ENCODE results near the gene LRCH1.

GRCh38 chr13:46575301-46575771 is 22.4 kb downstream of the LRCH1 start:
- TF ChIP-seq CTCF (IDR thresholded peaks at IDR 0.05) (no peak), POLR2A (IDR thresholded peaks at IDR 0.05) (no peak)
